ENCODE measurements around the gene ZNF784. TPM values are rescaled to one million over a fixed set of nuclear protein-coding genes. Genes with fewer than 3 reads are reported as not detected.

Gene ZNF784
- total and polyA plus RNA-seq, 2 of the 4 experiments (the other 2 are of a cell fraction), result 2.5 to 3.7 TPM

DNA sequence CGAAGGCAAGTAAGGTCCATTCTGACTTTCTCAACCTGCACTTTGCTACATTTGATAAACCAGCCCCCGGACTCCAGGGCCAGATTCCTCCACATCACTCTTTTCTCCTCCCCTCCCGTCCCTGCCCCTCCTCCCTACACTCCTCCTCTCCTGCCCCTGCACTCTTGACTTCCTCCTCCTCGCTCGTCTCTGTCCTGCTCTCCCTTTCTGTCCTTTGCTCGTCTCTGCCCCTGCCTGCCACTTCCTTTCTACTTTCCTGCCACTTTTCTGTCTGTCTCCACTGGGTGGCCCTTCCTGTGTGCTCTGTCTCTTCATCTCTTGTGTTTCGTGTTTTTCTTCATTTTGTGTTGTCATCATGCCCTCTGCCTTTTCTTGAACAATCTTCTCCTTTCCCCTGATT, 37.5 kb upstream of the ZNF784 start:
- H3K79me1 ChIP-seq (ENCODE audit: low read depth in 1 of 2, low read length in 2 of 2), result peaks cover 16 to 60% of the 10 kb centered on the region in 2 experiments
- BruUV-seq (replicated peaks), result no TSS peak
- H3K14ac ChIP-seq (replicated peaks; ENCODE audit: low read depth, low read length), result no peak overlapping the region
- no peak for TF ChIP-seq NFE2L2 (IDR thresholded peaks at IDR 0.05; ENCODE audit: low read depth, low read length)
- no peak for TF ChIP-seq BHLHE40 (IDR thresholded peaks at IDR 0.05; ENCODE audit: low read depth, low read length)
- no peak for TF ChIP-seq MXI1 (IDR thresholded peaks at IDR 0.05; ENCODE audit: borderline replicate concordance, low read depth, low read length)
- TF ChIP-seq CEBPB (IDR thresholded peaks at IDR 0.05; ENCODE audit: low read depth, low read length), result no peak
- no peak for TF ChIP-seq RAD21 (IDR thresholded peaks at IDR 0.05; ENCODE audit: low read length)
- no peak for TF ChIP-seq POLR2A (IDR thresholded peaks at IDR 0.05; ENCODE audit: low read depth, low read length)
- no peak for TF ChIP-seq MAZ (IDR thresholded peaks at IDR 0.05; ENCODE audit: borderline replicate concordance, low read depth, low read length)
- no peak for TF ChIP-seq SMC3 (IDR thresholded peaks at IDR 0.05; ENCODE audit: low read depth, low read length)
- TF ChIP-seq USF2 (IDR thresholded peaks at IDR 0.05; ENCODE audit: low read depth, low read length), result no peak
- TF ChIP-seq RFX5 (IDR thresholded peaks at IDR 0.05; ENCODE audit: low read depth, low read length), result no peak
- no peak for TF ChIP-seq RCOR1 (IDR thresholded peaks at IDR 0.05; ENCODE audit: insufficient replicate concordance, low read length)
- TF ChIP-seq FOS (IDR thresholded peaks at IDR 0.05; ENCODE audit: low read depth, low read length), result no peak
- no peak for TF ChIP-seq CTCF (conservative IDR thresholded peaks at IDR 0.05; ENCODE audit: low read depth, low read length)
- TF ChIP-seq MAFK (IDR thresholded peaks at IDR 0.05; ENCODE audit: low read depth, low read length), result no peak
- no peak for TF ChIP-seq CHD1 (IDR thresholded peaks at IDR 0.05; ENCODE audit: low read depth, low read length)
- TF ChIP-seq, protein P1, sequence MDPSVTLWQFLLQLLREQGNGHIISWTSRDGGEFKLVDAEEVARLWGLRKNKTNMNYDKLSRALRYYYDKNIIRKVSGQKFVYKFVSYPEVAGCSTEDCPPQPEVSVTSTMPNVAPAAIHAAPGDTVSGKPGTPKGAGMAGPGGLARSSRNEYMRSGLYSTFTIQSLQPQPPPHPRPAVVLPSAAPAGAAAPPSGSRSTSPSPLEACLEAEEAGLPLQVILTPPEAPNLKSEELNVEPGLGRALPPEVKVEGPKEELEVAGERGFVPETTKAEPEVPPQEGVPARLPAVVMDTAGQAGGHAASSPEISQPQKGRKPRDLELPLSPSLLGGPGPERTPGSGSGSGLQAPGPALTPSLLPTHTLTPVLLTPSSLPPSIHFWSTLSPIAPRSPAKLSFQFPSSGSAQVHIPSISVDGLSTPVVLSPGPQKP (IDR thresholded peaks at IDR 0.05; ENCODE audit: borderline replicate concordance, low read depth, low read length), result no peak
- H3K4me2 ChIP-seq (ENCODE audit: low read depth, low read length), result no peak overlapping the region
- no peak overlapping the region for H2AK9ac ChIP-seq (replicated peaks; ENCODE audit: low read depth, low read length, poor library complexity)
- no peak overlapping the region for H3K18ac ChIP-seq (ENCODE audit: low read depth, low read length)
- peaks cover 6% of the 10 kb centered on the region for H3K4me1 ChIP-seq (ENCODE audit: control insufficient read depth, insufficient read depth, low read length)
- ChIA-PET POLR2A (ENCODE audit: unreplicated experiment) (no interaction called here), CTCF (no interaction called here)
- no peaks in the 10 kb centered on the region for H3K9me3 ChIP-seq (ENCODE audit: control insufficient read depth, insufficient read depth, low read length)
- H4K8ac ChIP-seq (ENCODE audit: low read depth in 2 of 2, low read length in 2 of 2), result no peak overlapping the region
- H2AK5ac ChIP-seq (ENCODE audit: low read depth, low read length), result no peak overlapping the region
- dilution Hi-C loops (cut with HindIII; ENCODE audit: low sequenced_read_pairs, unreplicated experiment), result no loop called here
- H2BK15ac ChIP-seq (ENCODE audit: low read depth, low read length), result no peak overlapping the region
- no peak overlapping the region for H2AFZ ChIP-seq (replicated peaks; ENCODE audit: low read length, poor library complexity)
- H3K23ac ChIP-seq (ENCODE audit: low read depth, low read length), result no peak overlapping the region
- no peak overlapping the region for H4K91ac ChIP-seq (ENCODE audit: insufficient read depth, low read depth, low read length)
- H3K4me3 ChIP-seq (ENCODE audit: insufficient read depth, low read depth, low read length), result no peak overlapping the region
- no peak overlapping the region for H3K56ac ChIP-seq (ENCODE audit: extremely low read depth, insufficient read depth, low read length)
- peaks cover 68% of the 10 kb centered on the region for H3K36me3 ChIP-seq (ENCODE audit: control insufficient read depth, insufficient read depth, low read length)
- H4K5ac ChIP-seq (ENCODE audit: low read depth, low read length), result no peak overlapping the region
- peaks cover 10% of the 10 kb centered on the region for H3K9me1 ChIP-seq (ENCODE audit: insufficient read depth, low read length)
- WGBS, 2 experiments (ENCODE audit: extremely low coverage in 2 of 2, insufficient read length in 1 of 2), result 74% methylated on average over 6 of the region's 7 CpGs; no CpG with 5 or more reads in 1 of the 2 experiments
- intact Hi-C loops (cut with micrococcal nuclease), result no loop called here
- H3K4ac ChIP-seq (ENCODE audit: low read depth, low read length), result no peak overlapping the region
- no peak overlapping the region for H3K9ac ChIP-seq (ENCODE audit: low read depth, low read length)
- no peak for DNase-seq
- no peak for ATAC-seq (ENCODE audit: low read depth)
- no peak overlapping the region for H3K27ac ChIP-seq (ENCODE audit: insufficient read depth, low read length)
- no peak overlapping the region for H2BK20ac ChIP-seq (ENCODE audit: low read depth, low read length)
- peaks cover 90% of the 10 kb centered on the region for H4K20me1 ChIP-seq (ENCODE audit: insufficient read depth, low read length)
- H2BK120ac ChIP-seq (ENCODE audit: low read depth, low read length), result no peak overlapping the region
- no peak overlapping the region for H2BK5ac ChIP-seq (ENCODE audit: low read depth, low read length, poor library complexity, severe bottlenecking)
- in situ Hi-C loops (cut with MboI; ENCODE audit: low sequenced_read_pairs), result loop anchor here (25.0 kb wide), 2 partner anchors 1200 to 1525 kb away; partner anchors contain the start of genes CDC42EP5, CNOT3 and LENG9
- no peaks in the 10 kb centered on the region for H3K27me3 ChIP-seq (ENCODE audit: control insufficient read depth, insufficient read depth, low read length)

All from IMR-90 (cell line).